Mucosa of descending colon (tissue), 3 donors: Measurements from ENCODE around the gene NFASC. TPM values are rescaled to one million over a fixed set of nuclear protein-coding genes. Genes with fewer than 3 reads are reported as not detected.

Experiments used
- ATAC-seq: fragments of 200-7000 bp; cut with Tn5 transposase; one replicate; pipeline ENCODE4 v1.9.1; 2020; ENCODE audit warnings: mild to moderate bottlenecking, moderate library complexity
- DNase-seq, 3 donors: peaks; one replicate each; pipeline ENCODE4 v3.0.0-alpha.2; 2020
- H3K36me3 ChIP-seq: fragments of 200-600 bp; one replicate; pipeline ENCODE4 v1.8.0; 2021; ENCODE audit warnings: low read depth, mild to moderate bottlenecking
- H3K4me1 ChIP-seq: fragments of 200-600 bp; one replicate; pipeline ENCODE4 v1.8.0; 2021; ENCODE audit warnings: low read depth, mild to moderate bottlenecking
- H3K4me3 ChIP-seq: fragments of 200-600 bp; one replicate; pipeline ENCODE4 v1.8.0; 2021; ENCODE audit warnings: mild to moderate bottlenecking
- H3K9me3 ChIP-seq: fragments of 200-600 bp; one replicate; pipeline ENCODE4 v1.8.0; 2021; ENCODE audit warnings: mild to moderate bottlenecking
- CTCF ChIP-seq: fragments of 200-600 bp; IDR thresholded peaks from one replicate; pipeline ENCODE4 v1.8.0; 2022; ENCODE audit warnings: antibody characterized with exemption, mild to moderate bottlenecking
- intact Hi-C, 2 donors: fragments of 100-400 bp; cut with DNase I in 1 of 2; cut with micrococcal nuclease in 1 of 2; formaldehyde crosslinking; loops; one replicate each; pipeline versions ENCODE4 v1.11.0 to v1.11.1; 2022; cut with DNase I, micrococcal nuclease
- total RNA-seq, 3 donors: library from RNA; stranded (reverse); fragmentation: NEBNext Ultra II Directional in 2 of 3; extraction: Animal tissue kit (Norgen Biotek cat#: 25700) in 2 of 3; gene quantifications; one replicate each; pipeline versions ENCODE4 v1.2.1 to v1.2.4, GENCODE V29; 2021 to 2023
- donor health status: DM: no; HTN: no; CAD: no; lungs with moderate emphysema.
- donor health status: DM: no; HTN: no; CAD: no.
- donor health status: DM: no; HTN: yes; CAD: no.

Gene NFASC
- total RNA-seq, 3 donors from 2014 or later = 12.3 to 27.6 (median 22.7) TPM

GRCh38 chr1:204880906-204881305 lies 10.2 kb downstream of the NFASC start:
- intact Hi-C loops = no loop called here
- H3K36me3 ChIP-seq = no peaks in the 10 kb centered on the region

GRCh38 chr1:204882479-204882878 lies 11.8 kb downstream of the NFASC start:
- Histone ChIP-seq H3K9me3 (no peaks in the 10 kb centered on the region), H3K36me3 (no peaks in the 10 kb centered on the region), H3K4me3 (no peak overlapping the region), H3K4me1 (no peaks in the 10 kb centered on the region)
- no peak for DNase-seq
- intact Hi-C loops = no loop called here
- ATAC-seq = peak; percentile 53
- no peak for TF ChIP-seq CTCF

More at GRCh38 chr1:204880906-204881305, 10.2 kb downstream of the NFASC start:
- no peaks in the 10 kb centered on the region for H3K4me1 ChIP-seq
- ATAC-seq (no peak), DNase-seq (no peak)
- H3K9me3 ChIP-seq = no peaks in the 10 kb centered on the region
- no peak overlapping the region for H3K4me3 ChIP-seq
- TF ChIP-seq CTCF = no peak

DNA sequence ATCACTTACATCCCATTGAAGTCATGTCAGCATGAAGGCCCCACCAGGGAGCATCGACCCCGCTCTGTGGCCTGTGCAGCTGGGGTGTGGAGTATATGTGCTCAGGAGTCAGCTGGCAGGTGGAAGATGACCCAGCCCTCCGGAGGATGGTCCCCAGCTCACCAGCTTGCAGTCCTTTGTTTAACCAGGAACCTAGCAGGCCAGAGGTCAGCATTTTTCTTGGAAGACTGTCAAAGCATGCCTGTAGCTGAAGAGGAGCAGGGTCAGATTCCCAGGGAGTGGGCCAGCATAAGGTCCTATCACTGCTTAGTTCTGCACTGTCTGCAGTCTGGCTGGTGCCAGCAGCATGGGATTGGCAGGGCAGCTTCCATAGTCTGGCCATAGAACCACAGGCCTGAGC lies 12.7 kb downstream of the NFASC start:
- TF ChIP-seq CTCF = no peak
- intact Hi-C loops = no loop called here
- ATAC-seq = peak; percentile 53
- no peaks in the 10 kb centered on the region for H3K9me3 ChIP-seq
- no peaks in the 10 kb centered on the region for H3K4me1 ChIP-seq
- no peak overlapping the region for H3K4me3 ChIP-seq
- no peaks in the 10 kb centered on the region for H3K36me3 ChIP-seq
- peak in 1 of 3 donors; percentile 36 for DNase-seq

DNA sequence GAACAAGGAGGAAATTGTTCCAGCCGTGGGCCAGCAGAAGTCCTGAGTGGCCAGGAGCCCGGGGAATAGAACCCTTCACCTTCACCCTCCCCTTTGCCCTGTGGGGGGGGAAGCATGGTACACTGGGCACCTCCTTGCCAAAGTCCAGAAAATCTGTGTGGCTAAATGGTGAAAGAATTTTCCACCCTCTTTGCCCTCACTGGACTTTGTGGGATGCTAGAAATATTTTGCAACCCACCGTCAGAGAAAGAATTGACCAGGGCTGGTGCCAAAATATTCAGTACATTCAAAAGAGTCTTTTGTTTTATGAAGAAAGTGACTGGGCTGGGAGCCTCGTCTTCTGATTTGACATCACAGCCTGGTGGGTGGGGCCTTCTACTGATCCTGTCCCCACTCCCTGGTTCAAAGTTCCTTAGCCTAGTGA lies 14.6 kb downstream of the NFASC start:
- DNase-seq = peak in 1 of 3 donors; percentile 72
- Histone ChIP-seq H3K36me3 (no peaks in the 10 kb centered on the region), H3K9me3 (no peaks in the 10 kb centered on the region), H3K4me3 (no peak overlapping the region), H3K4me1 (no peaks in the 10 kb centered on the region)
- intact Hi-C loops = no loop called here
- TF ChIP-seq CTCF = no peak
- ATAC-seq = peak; percentile 71

DNA sequence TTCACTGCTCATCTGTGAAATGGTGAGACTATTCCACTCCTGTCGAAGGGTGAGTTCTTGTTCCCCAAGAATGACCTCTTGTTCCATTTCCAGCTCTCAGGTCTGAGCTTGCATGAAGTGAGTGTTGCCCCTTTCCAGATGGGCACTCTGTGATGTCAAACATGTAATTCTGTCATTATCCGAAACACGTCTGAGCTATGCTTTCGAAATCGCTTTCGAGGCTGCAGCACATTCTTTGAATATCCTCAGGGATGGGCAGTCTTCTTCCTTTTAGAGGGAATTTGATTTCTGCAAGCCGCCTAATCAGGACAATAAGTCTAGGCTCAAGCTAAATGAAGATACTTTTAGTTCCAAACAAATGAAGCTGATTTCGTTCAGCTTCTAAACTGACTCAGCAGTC lies 15.1 kb downstream of the NFASC start:
- Histone ChIP-seq H3K4me3 (no peak overlapping the region), H3K36me3 (no peaks in the 10 kb centered on the region), H3K9me3 (no peaks in the 10 kb centered on the region), H3K4me1 (no peaks in the 10 kb centered on the region)
- DNase-seq (no peak), ATAC-seq (no peak)
- intact Hi-C loops = no loop called here
- no peak for TF ChIP-seq CTCF

GRCh38 chr1:204887846-204888245 lies 17.2 kb downstream of the NFASC start:
- no peak for TF ChIP-seq CTCF
- no peaks in the 10 kb centered on the region for H3K9me3 ChIP-seq
- H3K36me3 ChIP-seq = no peaks in the 10 kb centered on the region
- H3K4me1 ChIP-seq = no peaks in the 10 kb centered on the region
- DNase-seq (no peak), ATAC-seq (no peak)
- intact Hi-C loops = no loop called here
- H3K4me3 ChIP-seq = no peak overlapping the region
